Lower lobe of right lung (tissue), 2 donors: ENCODE measurements around the gene COL7A1. TPM values are rescaled to one million over a fixed set of nuclear protein-coding genes. Genes with fewer than 3 reads are reported as not detected.

ENCODE experiments used
- ATAC-seq, 2 donors: fragments of 200-7000 bp; cut with Tn5 transposase; one replicate each; pipeline ENCODE4 v1.9.1; 2020 to 2022; ENCODE audit warnings: mild to moderate bottlenecking in 2 of 2, moderate library complexity in 2 of 2
- DNase-seq: peaks from one replicate; pipeline ENCODE4 v3.0.0-alpha.2; 2020
- H3K27ac ChIP-seq: fragments of 200-600 bp; one replicate; pipeline ENCODE4 v1.8.0; 2022
- H3K27me3 ChIP-seq: fragments of 200-600 bp; one replicate; pipeline ENCODE4 v1.8.0; 2022; ENCODE audit warnings: low read depth
- H3K36me3 ChIP-seq: fragments of 200-600 bp; one replicate; pipeline ENCODE4 v1.8.0; 2022; ENCODE audit warnings: mild to moderate bottlenecking
- H3K4me1 ChIP-seq: fragments of 200-600 bp; one replicate; pipeline ENCODE4 v1.8.0; 2022
- H3K4me3 ChIP-seq: fragments of 200-600 bp; one replicate; pipeline ENCODE4 v1.8.0; 2022; ENCODE audit warnings: mild to moderate bottlenecking
- H3K9me3 ChIP-seq: fragments of 200-600 bp; one replicate; pipeline ENCODE4 v1.8.0; 2022
- CTCF ChIP-seq: fragments of 200-600 bp; IDR thresholded peaks from one replicate; pipeline ENCODE4 v1.8.0; 2022; ENCODE audit warnings: antibody characterized with exemption, mild to moderate bottlenecking
- intact Hi-C: fragments of 100-400 bp; cut with DNase I; formaldehyde crosslinking; loops from one replicate; pipeline ENCODE4 v1.11.0; 2022
- total RNA-seq: library from RNA; stranded (reverse); fragmentation: NEBNext Ultra II Directional; extraction: Animal tissue kit (Norgen Biotek cat#: 25700); gene quantifications from one replicate; pipeline ENCODE4 v1.2.1, GENCODE V29; 2021
- donor health status: DM: no; HTN: yes; CAD: no; lungs with severe emphysema.

The COL7A1 gene
- total RNA-seq, 1 donor from 2014 or later, result 2.6 TPM

GRCh38 chr3:48601622-48601994 lies 6.5 kb upstream of the COL7A1 start:
- H3K36me3 ChIP-seq, result peaks cover 92% of the 10 kb centered on the region
- no peaks in the 10 kb centered on the region for H3K4me1 ChIP-seq
- intact Hi-C loops, result no loop called here
- no peaks in the 10 kb centered on the region for H3K27me3 ChIP-seq
- no peak overlapping the region for H3K4me3 ChIP-seq
- ATAC-seq (no peak), DNase-seq (no peak)
- no peak for TF ChIP-seq CTCF
- no peaks in the 10 kb centered on the region for H3K9me3 ChIP-seq
- H3K27ac ChIP-seq, result no peak overlapping the region

DNA sequence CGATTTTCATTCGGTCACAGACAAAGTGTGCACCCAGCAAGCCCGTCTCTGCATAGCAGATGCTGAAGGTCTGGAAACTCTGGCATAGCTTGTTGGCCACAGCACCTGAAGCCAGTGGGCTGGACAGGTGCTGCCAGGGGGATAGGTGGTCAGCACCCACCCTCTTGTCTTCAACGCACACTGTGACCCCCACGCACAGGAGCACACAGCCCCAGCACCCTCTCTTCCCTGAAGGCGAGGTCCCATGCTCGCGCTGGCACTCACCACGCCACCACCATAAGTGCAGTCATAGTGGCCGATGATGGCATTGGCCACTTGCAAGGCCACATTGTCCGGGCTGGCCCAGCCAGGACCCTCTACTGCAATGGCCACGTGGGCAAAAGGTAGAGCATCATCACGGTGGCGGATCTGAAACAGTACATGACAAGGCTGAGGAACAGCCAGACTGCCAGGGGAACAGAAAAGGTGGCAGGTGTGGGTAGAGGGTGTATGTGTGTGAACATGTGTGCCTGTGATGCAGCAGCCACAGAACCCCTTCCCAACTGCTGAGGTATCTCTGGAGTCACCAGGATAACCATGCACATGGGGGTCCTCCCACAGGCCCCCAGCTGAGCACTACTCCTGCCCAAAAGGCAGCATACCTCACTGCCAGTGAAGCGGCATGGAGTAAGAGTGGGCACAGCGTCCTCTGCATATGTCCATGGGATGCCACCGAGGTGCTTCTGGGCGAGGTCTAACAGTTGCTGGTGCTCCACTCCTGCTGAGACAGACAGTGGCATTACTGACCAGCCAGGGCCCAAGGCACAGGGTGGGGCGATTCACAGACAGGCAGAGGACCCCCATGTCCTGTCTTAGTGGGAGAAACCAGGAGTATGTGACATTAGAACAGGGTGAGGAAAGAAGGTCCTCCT lies 5.8 kb upstream of the COL7A1 start:
- Histone ChIP-seq H3K4me3 (no peak overlapping the region), H3K27ac (no peak overlapping the region), H3K9me3 (no peaks in the 10 kb centered on the region), H3K4me1 (no peaks in the 10 kb centered on the region), H3K36me3 (peaks cover 86% of the 10 kb centered on the region), H3K27me3 (no peaks in the 10 kb centered on the region)
- DNase-seq (no peak), ATAC-seq (no peak)
- intact Hi-C loops, result no loop called here
- TF ChIP-seq CTCF, result no peak

- intact Hi-C loops, result no loop called here
- Histone ChIP-seq H3K4me1 (no peaks in the 10 kb centered on the region), H3K9me3 (no peaks in the 10 kb centered on the region), H3K27ac (no peak overlapping the region), H3K36me3 (peaks cover 73% of the 10 kb centered on the region), H3K4me3 (no peak overlapping the region), H3K27me3 (peaks cover 5% of the 10 kb centered on the region)
- DNase-seq (no peak), ATAC-seq (no peak)
- TF ChIP-seq CTCF, result no peak
Observed at GRCh38 chr3:48599509-48600285, 4.6 kb upstream of the COL7A1 start.

DNA sequence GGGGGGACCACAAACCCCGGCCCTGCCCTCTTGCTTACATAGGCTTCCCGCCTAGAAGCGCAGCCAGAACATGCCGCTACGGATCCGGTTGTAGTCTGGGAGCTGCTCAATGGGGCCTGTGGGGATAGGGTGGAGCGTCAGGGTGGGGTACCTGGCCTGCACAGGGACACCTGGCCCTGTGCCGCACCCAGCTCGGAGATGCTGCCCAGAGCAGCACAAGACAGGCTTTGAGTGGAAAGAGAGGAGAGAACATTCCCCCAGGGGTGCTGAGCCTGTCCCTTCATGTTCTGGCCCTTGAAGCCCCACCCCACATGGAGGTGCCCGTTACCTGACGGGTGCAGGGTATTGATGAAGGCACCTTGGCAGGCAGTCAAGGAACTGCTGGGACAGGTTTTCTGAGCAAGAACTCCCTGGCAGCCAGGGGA lies 4.0 kb upstream of the COL7A1 start:
- intact Hi-C loops, result no loop called here
- no peak for DNase-seq
- H3K4me3 ChIP-seq, result no peak overlapping the region

More for the DNA sequence above, 4.0 kb upstream of the COL7A1 start:
- Histone ChIP-seq H3K36me3 (peaks cover 67% of the 10 kb centered on the region), H3K27ac (peak overlapping the region; percentile 60), H3K9me3 (no peaks in the 10 kb centered on the region), H3K4me1 (no peaks in the 10 kb centered on the region), H3K27me3 (peaks cover 10% of the 10 kb centered on the region)
- ATAC-seq, result no peak
- TF ChIP-seq CTCF, result no peak
